Stomach smooth muscle (tissue), 2 donors: ENCODE data around the gene EEPD1.

ENCODE experiments used
- H3K27ac ChIP-seq: one replicate; pipeline ENCODE4 v1.7.0; 2013; ENCODE audit warnings: mild to moderate bottlenecking, low read length, inconsistent platforms
- H3K27me3 ChIP-seq, 2 donors: one replicate each; pipeline ENCODE4 v1.7.0; 2013; ENCODE audit warnings: low read length in 2 of 2; ENCODE audit not compliant: insufficient read depth in 2 of 2, control insufficient read depth in 1 of 2
- H3K36me3 ChIP-seq, 2 donors: one replicate each; pipeline ENCODE4 v1.7.0; 2013; ENCODE audit warnings: low read length in 2 of 2; ENCODE audit not compliant: control insufficient read depth in 2 of 2, insufficient read depth in 2 of 2
- H3K4me1 ChIP-seq: one replicate; pipeline ENCODE4 v1.7.0; 2013; ENCODE audit warnings: low read length; ENCODE audit not compliant: control insufficient read depth, insufficient read depth
- H3K4me3 ChIP-seq, 2 donors: one replicate each; pipeline ENCODE4 v1.7.0; 2013; ENCODE audit warnings: low read length in 2 of 2
- H3K9ac ChIP-seq, 2 donors: one replicate each; pipeline ENCODE4 v1.7.0; 2013; ENCODE audit warnings: low read length in 2 of 2, mild to moderate bottlenecking in 1 of 2
- H3K9me3 ChIP-seq, 2 donors: one replicate each; pipeline ENCODE4 v1.7.0; 2013; ENCODE audit warnings: low read length in 2 of 2; ENCODE audit not compliant: control insufficient read depth in 2 of 2
- donor health status: healthy.
- donor health status: Pancreatic carcinoma.

Gene EEPD1

GRCh38 chr7:36217961-36218284, 64.9 kb downstream of the EEPD1 start:
- Histone ChIP-seq H3K4me1 (peaks cover 33% of the 10 kb centered on the region), H3K27ac (no peak overlapping the region), H3K27me3 (no peaks in the 10 kb centered on the region), H3K9me3 (no peaks in the 10 kb centered on the region), H3K4me3 (no peak overlapping the region), H3K9ac (no peak overlapping the region), H3K36me3 (peaks cover 0 to 2% of the 10 kb centered on the region in 2 donors)

- Histone ChIP-seq H3K27ac (no peak overlapping the region), H3K36me3 (peaks cover 0 to 2% of the 10 kb centered on the region in 2 donors), H3K4me1 (peaks cover 34% of the 10 kb centered on the region), H3K27me3 (no peaks in the 10 kb centered on the region), H3K9ac (no peak overlapping the region), H3K9me3 (no peaks in the 10 kb centered on the region), H3K4me3 (no peak overlapping the region)
Observed at GRCh38 chr7:36219429-36219828, 66.4 kb downstream of the EEPD1 start.

GRCh38 chr7:36223851-36224250, 70.8 kb downstream of the EEPD1 start:
- H3K27ac ChIP-seq, result no peak overlapping the region
- H3K4me3 ChIP-seq, result no peak overlapping the region
- no peaks in the 10 kb centered on the region for H3K27me3 ChIP-seq
- H3K9ac ChIP-seq, result no peak overlapping the region
- H3K9me3 ChIP-seq, result no peaks in the 10 kb centered on the region
- peaks cover 28% of the 10 kb centered on the region for H3K4me1 ChIP-seq
- H3K36me3 ChIP-seq, result peaks cover 0 to 2% of the 10 kb centered on the region in 2 donors

GRCh38 chr7:36224934-36225858, 72.1 kb downstream of the EEPD1 start:
- Histone ChIP-seq H3K9me3 (no peaks in the 10 kb centered on the region), H3K4me1 (peaks cover 28% of the 10 kb centered on the region), H3K27ac (peak overlapping the region; percentile 46), H3K36me3 (no peaks in the 10 kb centered on the region), H3K9ac (peak overlapping the region in 1 of 2 donors; percentile 41), H3K27me3 (no peaks in the 10 kb centered on the region), H3K4me3 (peak overlapping the region; percentile 9 to 15)

GRCh38 chr7:36226151-36226550, 73.1 kb downstream of the EEPD1 start:
- H3K27me3 ChIP-seq, result no peaks in the 10 kb centered on the region
- H3K9ac ChIP-seq, result peak overlapping the region in 1 of 2 donors; percentile 41
- peak overlapping the region; percentile 46 for H3K27ac ChIP-seq
- H3K9me3 ChIP-seq, result no peaks in the 10 kb centered on the region
- H3K36me3 ChIP-seq, result no peaks in the 10 kb centered on the region
- peaks cover 32% of the 10 kb centered on the region for H3K4me1 ChIP-seq
- no peak overlapping the region for H3K4me3 ChIP-seq

- Histone ChIP-seq H3K4me3 (no peak overlapping the region), H3K27ac (peak overlapping the region; percentile 70), H3K27me3 (no peaks in the 10 kb centered on the region), H3K4me1 (peaks cover 35% of the 10 kb centered on the region), H3K36me3 (no peaks in the 10 kb centered on the region), H3K9ac (peak overlapping the region in 1 of 2 donors; percentile 49), H3K9me3 (no peaks in the 10 kb centered on the region)
Observed at GRCh38 chr7:36227223-36227622, 74.2 kb downstream of the EEPD1 start.

- no peak overlapping the region for H3K4me3 ChIP-seq
- no peaks in the 10 kb centered on the region for H3K36me3 ChIP-seq
- H3K4me1 ChIP-seq, result peaks cover 43% of the 10 kb centered on the region
- no peaks in the 10 kb centered on the region for H3K9me3 ChIP-seq
- H3K27me3 ChIP-seq, result no peaks in the 10 kb centered on the region
- H3K9ac ChIP-seq, result peak overlapping the region in 1 of 2 donors; percentile 49
- peak overlapping the region; percentile 70 for H3K27ac ChIP-seq
Observed at GRCh38 chr7:36228039-36228438, 75.0 kb downstream of the EEPD1 start.

GRCh38 chr7:36231406-36231805, 78.4 kb downstream of the EEPD1 start:
- Histone ChIP-seq H3K4me1 (peaks cover 37% of the 10 kb centered on the region), H3K27ac (peak overlapping the region; percentile 18), H3K9me3 (no peaks in the 10 kb centered on the region), H3K9ac (no peak overlapping the region), H3K36me3 (no peaks in the 10 kb centered on the region), H3K4me3 (no peak overlapping the region), H3K27me3 (no peaks in the 10 kb centered on the region)

DNA sequence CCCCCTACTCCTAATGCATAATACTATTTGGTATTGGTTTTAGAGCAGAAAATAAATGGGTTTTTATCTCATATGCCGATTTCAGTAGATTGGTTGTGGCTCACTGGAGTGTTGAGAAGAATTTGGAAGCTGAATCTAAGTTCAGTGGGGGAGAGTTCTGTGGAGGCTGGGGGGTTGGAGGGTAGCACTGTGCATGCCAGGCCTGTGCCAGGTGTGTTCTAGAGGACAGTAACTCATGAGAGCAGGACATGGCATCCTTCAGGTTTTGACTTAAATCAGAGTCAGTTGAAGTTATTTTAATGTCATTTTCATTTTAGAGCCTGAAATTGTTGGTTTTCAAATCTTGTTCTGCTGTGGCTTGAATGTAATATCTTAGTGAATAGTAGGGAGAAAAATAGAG, 79.5 kb downstream of the EEPD1 start:
- no peak overlapping the region for H3K9ac ChIP-seq

GRCh38 chr7:36232971-36233550, 80.0 kb downstream of the EEPD1 start:
- no peaks in the 10 kb centered on the region for H3K27me3 ChIP-seq
- H3K27ac ChIP-seq, result peak overlapping the region; percentile 11
- H3K9ac ChIP-seq, result no peak overlapping the region
- H3K4me1 ChIP-seq, result peaks cover 26% of the 10 kb centered on the region
- H3K36me3 ChIP-seq, result no peaks in the 10 kb centered on the region
- H3K4me3 ChIP-seq, result no peak overlapping the region
- H3K9me3 ChIP-seq, result no peaks in the 10 kb centered on the region

More for the DNA sequence above, 79.5 kb downstream of the EEPD1 start:
- no peaks in the 10 kb centered on the region for H3K36me3 ChIP-seq
- peaks cover 30% of the 10 kb centered on the region for H3K4me1 ChIP-seq
- no peak overlapping the region for H3K27ac ChIP-seq
- H3K9me3 ChIP-seq, result no peaks in the 10 kb centered on the region
- H3K27me3 ChIP-seq, result no peaks in the 10 kb centered on the region
- no peak overlapping the region for H3K4me3 ChIP-seq

DNA sequence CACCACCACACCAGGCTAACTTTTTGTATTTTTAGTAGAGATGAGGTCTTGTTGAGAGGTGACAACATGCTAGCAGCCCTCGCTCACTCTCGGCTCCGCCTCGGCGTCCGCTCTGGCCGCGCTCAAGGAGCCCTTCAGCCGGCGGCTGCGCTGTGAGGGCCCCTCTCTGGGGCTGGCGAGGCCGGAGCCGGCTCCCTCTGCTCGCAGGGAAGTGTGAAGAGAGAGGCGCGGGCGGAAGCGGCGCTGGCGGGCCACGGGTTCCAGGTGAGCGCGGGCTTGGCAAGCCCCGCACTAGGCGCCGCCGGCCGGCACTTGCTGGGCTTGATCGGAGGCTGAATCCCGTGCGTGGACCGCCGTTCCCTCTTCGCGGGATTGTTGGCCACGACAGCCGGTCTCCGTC, 83.0 kb downstream of the EEPD1 start:
- H3K27me3 ChIP-seq, result no peaks in the 10 kb centered on the region
- peaks cover 21% of the 10 kb centered on the region for H3K4me1 ChIP-seq
- H3K9ac ChIP-seq, result no peak overlapping the region
- H3K27ac ChIP-seq, result no peak overlapping the region
- H3K36me3 ChIP-seq, result no peaks in the 10 kb centered on the region
- H3K9me3 ChIP-seq, result no peaks in the 10 kb centered on the region
- H3K4me3 ChIP-seq, result no peak overlapping the region
